ENCODE measurements around the gene CIRBP.

DNA sequence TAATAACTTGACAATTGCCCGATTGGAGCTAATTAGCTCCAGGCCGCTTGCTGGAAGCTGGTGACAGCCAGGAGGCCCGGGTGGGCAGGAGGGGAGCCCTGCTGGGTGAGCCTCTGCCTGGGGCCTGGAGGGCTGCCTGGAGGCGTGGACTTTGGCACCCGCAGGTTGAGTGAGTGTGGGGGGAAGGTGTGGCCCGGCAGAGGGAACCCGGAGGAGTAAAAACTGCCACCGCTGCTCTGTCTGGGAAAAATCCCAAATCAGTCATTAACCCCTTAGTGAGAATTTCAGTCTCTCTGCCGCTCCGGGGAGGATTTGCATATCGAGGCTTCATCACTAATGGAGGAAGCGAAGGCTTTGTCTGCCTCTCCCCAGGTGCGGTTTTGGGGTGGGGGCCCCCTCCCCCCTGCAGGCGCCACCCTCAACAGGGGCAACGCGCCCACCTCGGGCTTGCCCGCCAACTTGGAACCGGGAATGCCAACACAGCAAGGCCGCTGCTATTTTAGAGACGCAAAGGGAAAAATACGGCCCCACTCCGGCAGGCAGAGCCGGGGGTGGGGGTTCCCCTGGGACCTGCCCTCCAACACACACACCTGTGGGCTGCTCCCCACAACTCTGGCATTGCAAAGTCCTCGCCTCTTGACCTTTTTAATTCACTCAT lies 22.8 kb downstream of the CIRBP start:
- TF ChIP-seq, protein P1, sequence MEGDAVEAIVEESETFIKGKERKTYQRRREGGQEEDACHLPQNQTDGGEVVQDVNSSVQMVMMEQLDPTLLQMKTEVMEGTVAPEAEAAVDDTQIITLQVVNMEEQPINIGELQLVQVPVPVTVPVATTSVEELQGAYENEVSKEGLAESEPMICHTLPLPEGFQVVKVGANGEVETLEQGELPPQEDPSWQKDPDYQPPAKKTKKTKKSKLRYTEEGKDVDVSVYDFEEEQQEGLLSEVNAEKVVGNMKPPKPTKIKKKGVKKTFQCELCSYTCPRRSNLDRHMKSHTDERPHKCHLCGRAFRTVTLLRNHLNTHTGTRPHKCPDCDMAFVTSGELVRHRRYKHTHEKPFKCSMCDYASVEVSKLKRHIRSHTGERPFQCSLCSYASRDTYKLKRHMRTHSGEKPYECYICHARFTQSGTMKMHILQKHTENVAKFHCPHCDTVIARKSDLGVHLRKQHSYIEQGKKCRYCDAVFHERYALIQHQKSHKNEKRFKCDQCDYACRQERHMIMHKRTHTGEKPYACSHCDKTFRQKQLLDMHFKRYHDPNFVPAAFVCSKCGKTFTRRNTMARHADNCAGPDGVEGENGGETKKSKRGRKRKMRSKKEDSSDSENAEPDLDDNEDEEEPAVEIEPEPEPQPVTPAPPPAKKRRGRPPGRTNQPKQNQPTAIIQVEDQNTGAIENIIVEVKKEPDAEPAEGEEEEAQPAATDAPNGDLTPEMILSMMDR (conservative IDR thresholded peaks at IDR 0.05; ENCODE audit: low read length) = no peak
- TF ChIP-seq EZH2phosphoT487 (IDR thresholded peaks at IDR 0.05; ENCODE audit: borderline replicate concordance, low read depth, low read length) = no peak

All from OCI-LY7 (cell line).